Lung (tissue), 12 donors: ENCODE measurements around the gene DMWD. TPM values are rescaled to one million over a fixed set of nuclear protein-coding genes. Genes with fewer than 3 reads are reported as not detected.
"Not testable (repeated sequence)": the region's sequence is repeated elsewhere in the genome, so short reads cannot be mapped to it uniquely, and the experiment has no call there.

Experiments used
- ATAC-seq: fragments of 200-7000 bp; cut with Tn5 transposase; one replicate; pipeline ENCODE4 v1.9.1; 2020; ENCODE audit warnings: moderate number of reproducible peaks; ENCODE audit not compliant: insufficient read depth, low FRiP score
- DNase-seq, 3 donors: peaks; one replicate each; pipeline ENCODE4 v3.0.0-alpha.2; 2013 to 2017
- H3K27ac ChIP-seq, 2 donors: one replicate each; pipeline ENCODE4 v1.5.1; 2013; ENCODE audit warnings: mild to moderate bottlenecking in 2 of 2, moderate library complexity in 2 of 2, control low read depth in 1 of 2, inconsistent platforms in 1 of 2, low read depth in 1 of 2, low read length in 1 of 2
- H3K27me3 ChIP-seq, 3 donors: one replicate each; pipeline ENCODE4 v1.5.1; 2013; ENCODE audit warnings: low read length in 2 of 3; ENCODE audit not compliant: control insufficient read depth in 3 of 3, insufficient read depth in 3 of 3
- H3K36me3 ChIP-seq, 4 donors: one replicate each; pipeline ENCODE4 v1.5.1; 2013; ENCODE audit warnings: low read length in 4 of 4, mild to moderate bottlenecking in 1 of 4, moderate library complexity in 1 of 4; ENCODE audit not compliant: control insufficient read depth in 4 of 4, insufficient read depth in 4 of 4
- H3K4me1 ChIP-seq, 5 donors: one replicate each; pipeline ENCODE4 v1.5.1; 2013; ENCODE audit warnings: low read length in 5 of 5, mild to moderate bottlenecking in 2 of 5, moderate library complexity in 1 of 5; ENCODE audit not compliant: control insufficient read depth in 5 of 5, insufficient read depth in 5 of 5
- H3K4me3 ChIP-seq: one replicate; pipeline ENCODE4 v1.5.1; 2013; ENCODE audit warnings: mild to moderate bottlenecking, control low read depth, moderate library complexity
- H3K9ac ChIP-seq, 2 donors: one replicate each; pipeline ENCODE4 v1.5.1; 2013; ENCODE audit warnings: low read length in 2 of 2, control low read depth in 1 of 2; ENCODE audit not compliant: insufficient read depth in 1 of 2
- H3K9me3 ChIP-seq, 4 donors: one replicate each; pipeline ENCODE4 v1.5.1; 2013; ENCODE audit warnings: low read length in 3 of 4, mild to moderate bottlenecking in 1 of 4, moderate library complexity in 1 of 4; ENCODE audit not compliant: control insufficient read depth in 4 of 4, insufficient read depth in 3 of 4
- WGBS, 2 donors: extraction: QIAGEN DNeasy Blood & Tissue Kit; methylation state at CpG; one replicate each; pipeline ENCODE4 v1.1.7; 2013; 5-methylcytosine and 5-hydroxymethylcytosine counted together
- polyA plus RNA-seq, 2 donors: library from polyadenylated mRNA; stranded (reverse); fragments of 200-250 nt; gene quantifications; one replicate each; pipeline ENCODE4 v1.2.1, GENCODE V29; 2013
- total RNA-seq, 2 donors: library from RNA; depleted of rRNA in 1 of 2; stranded (reverse); fragments of >200 nt in 1 of 2; gene quantifications; one replicate each; pipeline ENCODE4 v1.2.1, GENCODE V29; 2014 to 2021
- TF ChIP-seq, protein P1 (sequence below): IDR thresholded peaks from 2 replicates; pipeline ENCODE4 v1.5.1; 2012; ENCODE audit warnings: mild to moderate bottlenecking; ENCODE audit errors: control extremely low read depth, extremely low read depth
- donor health status: control.
- donor health status: control.
- donor health status: Bipolar disorder and iron deficiency.
- donor health status: healthy.
- donor health status: DM: yes; HTN: yes; CAD: no.

Gene DMWD
- total and polyA plus RNA-seq, 4 donors: 21.2 to 58.2 (median 26.9) TPM

DNA sequence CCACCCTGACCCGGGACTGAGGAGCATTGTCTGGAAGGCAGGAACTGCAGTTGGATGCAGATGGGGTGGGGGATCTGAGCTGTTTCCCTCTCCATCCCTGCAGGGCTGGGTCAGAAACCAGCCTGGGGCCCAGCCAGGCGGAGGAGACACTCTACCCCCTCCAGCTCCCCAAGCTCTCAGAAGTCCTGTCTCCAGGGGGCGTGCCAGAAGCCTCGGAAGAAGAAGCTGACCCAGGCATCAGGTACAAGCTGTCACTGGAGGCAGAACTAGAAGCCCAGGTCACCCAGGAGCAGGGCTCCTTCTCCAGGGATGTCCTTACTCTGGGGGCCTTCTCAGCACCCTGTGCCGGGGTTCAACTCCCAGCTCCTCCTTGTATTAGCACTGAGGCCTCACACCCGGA lies 39.1 kb downstream of the DMWD start:
- ATAC-seq: no peak
- TF ChIP-seq, protein P1, sequence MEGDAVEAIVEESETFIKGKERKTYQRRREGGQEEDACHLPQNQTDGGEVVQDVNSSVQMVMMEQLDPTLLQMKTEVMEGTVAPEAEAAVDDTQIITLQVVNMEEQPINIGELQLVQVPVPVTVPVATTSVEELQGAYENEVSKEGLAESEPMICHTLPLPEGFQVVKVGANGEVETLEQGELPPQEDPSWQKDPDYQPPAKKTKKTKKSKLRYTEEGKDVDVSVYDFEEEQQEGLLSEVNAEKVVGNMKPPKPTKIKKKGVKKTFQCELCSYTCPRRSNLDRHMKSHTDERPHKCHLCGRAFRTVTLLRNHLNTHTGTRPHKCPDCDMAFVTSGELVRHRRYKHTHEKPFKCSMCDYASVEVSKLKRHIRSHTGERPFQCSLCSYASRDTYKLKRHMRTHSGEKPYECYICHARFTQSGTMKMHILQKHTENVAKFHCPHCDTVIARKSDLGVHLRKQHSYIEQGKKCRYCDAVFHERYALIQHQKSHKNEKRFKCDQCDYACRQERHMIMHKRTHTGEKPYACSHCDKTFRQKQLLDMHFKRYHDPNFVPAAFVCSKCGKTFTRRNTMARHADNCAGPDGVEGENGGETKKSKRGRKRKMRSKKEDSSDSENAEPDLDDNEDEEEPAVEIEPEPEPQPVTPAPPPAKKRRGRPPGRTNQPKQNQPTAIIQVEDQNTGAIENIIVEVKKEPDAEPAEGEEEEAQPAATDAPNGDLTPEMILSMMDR: no peak
- no peaks in the 10 kb centered on the region for H3K4me1 ChIP-seq
- WGBS, 2 donors: 74 to 80% methylated on average over 6 of the region's 6 CpGs
- no peaks in the 10 kb centered on the region for H3K9me3 ChIP-seq
- H3K36me3 ChIP-seq: no peaks in the 10 kb centered on the region
- H3K27ac ChIP-seq: no peak overlapping the region
- H3K27me3 ChIP-seq: no peaks in the 10 kb centered on the region
- H3K9ac ChIP-seq: no peak overlapping the region
- no peak overlapping the region for H3K4me3 ChIP-seq
- no peak for DNase-seq

DNA sequence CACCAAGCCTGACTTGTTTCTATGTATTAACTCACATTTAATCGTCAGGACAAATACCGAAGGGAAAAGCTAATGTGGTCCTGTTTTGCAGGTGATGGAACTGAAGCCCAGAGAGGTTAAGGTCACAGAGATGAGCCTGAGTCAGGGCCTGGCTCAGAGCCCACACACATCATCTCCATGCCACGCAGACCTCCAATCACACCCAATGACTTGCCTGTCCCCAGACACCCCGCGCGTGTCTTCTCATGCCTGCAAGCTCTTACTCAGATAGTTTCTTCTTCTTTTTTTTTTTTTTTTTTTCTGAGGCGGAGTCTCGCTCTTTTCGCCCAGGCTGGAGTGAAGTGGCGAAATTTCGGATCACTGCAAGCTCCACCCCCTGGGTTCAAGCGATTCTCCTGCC lies 40.0 kb downstream of the DMWD start:
- no peak overlapping the region for H3K4me3 ChIP-seq
- no peaks in the 10 kb centered on the region for H3K9me3 ChIP-seq
- 94 to 96% methylated on average over 11 to 12 of the region's 12 CpGs for WGBS, 2 donors
- TF ChIP-seq, protein P1: no peak
- no peaks in the 10 kb centered on the region for H3K4me1 ChIP-seq
- no peaks in the 10 kb centered on the region for H3K36me3 ChIP-seq
- H3K27me3 ChIP-seq: no peaks in the 10 kb centered on the region
- DNase-seq (no peak), ATAC-seq (no peak)
- H3K9ac ChIP-seq: no peak overlapping the region
- no peak overlapping the region for H3K27ac ChIP-seq

DNA sequence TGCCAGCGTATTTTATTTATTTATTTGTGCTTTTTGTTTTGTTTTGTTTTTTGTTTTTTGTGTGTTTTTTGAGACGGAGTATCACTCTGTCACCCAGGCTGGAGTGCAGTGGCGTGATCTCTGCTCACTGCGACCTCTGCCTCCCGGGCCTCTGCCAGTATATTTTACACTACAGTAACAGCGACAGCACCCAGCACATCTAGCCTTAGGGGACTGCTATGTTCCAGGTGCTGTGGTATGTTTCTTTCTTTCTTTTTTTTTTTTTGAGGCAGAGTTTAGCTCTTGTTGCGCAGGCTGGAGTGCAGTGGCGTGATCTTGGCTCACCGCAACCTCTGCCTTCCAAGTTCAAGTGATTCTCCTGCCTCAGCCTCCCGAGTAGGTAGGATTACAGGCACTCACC lies 41.2 kb downstream of the DMWD start:
- DNase-seq, H3K9me3 ChIP-seq, H3K4me3 ChIP-seq, H3K27me3 ChIP-seq, H3K9ac ChIP-seq, H3K4me1 ChIP-seq, H3K27ac ChIP-seq, ATAC-seq, H3K36me3 ChIP-seq: not testable (repeated sequence)
- WGBS, 2 donors: 89 to 96% methylated on average over 10 of the region's 10 CpGs

DNA sequence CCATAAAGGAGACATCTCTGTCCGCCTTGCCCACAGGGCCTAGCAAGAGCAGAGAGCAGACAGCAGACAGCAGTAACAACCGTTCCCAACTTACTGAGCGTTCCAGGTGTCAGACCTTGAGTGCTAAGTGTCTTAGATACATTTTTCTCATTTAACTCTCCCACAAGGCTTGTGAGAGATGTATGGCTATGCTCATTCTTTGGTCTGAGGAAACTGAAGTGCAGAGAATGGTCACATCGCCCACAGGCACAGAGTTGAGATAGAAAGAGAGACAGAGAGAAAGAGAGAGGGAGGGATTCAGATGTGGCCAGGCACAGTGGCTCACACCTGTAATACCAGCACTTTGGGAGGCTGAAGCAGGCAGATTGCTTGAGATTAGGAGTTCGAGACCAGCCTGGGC lies 45.1 kb downstream of the DMWD start:
- no peaks in the 10 kb centered on the region for H3K36me3 ChIP-seq
- H3K4me3 ChIP-seq: no peak overlapping the region
- no peaks in the 10 kb centered on the region for H3K4me1 ChIP-seq
- ATAC-seq (no peak), DNase-seq (no peak)
- TF ChIP-seq, protein P1: no peak
- no peaks in the 10 kb centered on the region for H3K27me3 ChIP-seq
- H3K27ac ChIP-seq: no peak overlapping the region
- 89 to 94% methylated on average over 5 of the region's 5 CpGs for WGBS, 2 donors
- no peaks in the 10 kb centered on the region for H3K9me3 ChIP-seq
- no peak overlapping the region for H3K9ac ChIP-seq
